Kidney (tissue), 14 donors: Measurements from ENCODE around the gene PIP4K2A. TPM values are rescaled to one million over a fixed set of nuclear protein-coding genes. Genes with fewer than 3 reads are reported as not detected.
A peak's percentile ranks its signal among the peaks of the same experiment; 100 is the strongest.

Experiments used
- DNase-seq, 5 donors: peaks; one replicate each; pipeline ENCODE4 v3.0.0-alpha.2; 2013 to 2020
- FAIRE-seq: peaks from 2 replicates; lab custom pipeline; 2012; peaks lifted over from hg19 to GRCh38; lab: Jason Lieb, UNC
- H3K27ac ChIP-seq, 2 donors: one replicate each; pipeline ENCODE4 v1.7.0; 2013; ENCODE audit warnings: low read depth in 2 of 2, low read length in 2 of 2, inconsistent platforms in 1 of 2
- H3K27me3 ChIP-seq: one replicate; pipeline ENCODE4 v1.7.1; 2013; ENCODE audit warnings: low read length, inconsistent platforms; ENCODE audit not compliant: control insufficient read depth, insufficient read depth
- H3K36me3 ChIP-seq, 3 donors: one replicate each; pipeline versions ENCODE4 v1.7.0 to v1.7.1; 2013; ENCODE audit warnings: low read length in 3 of 3, control low read depth in 1 of 3, inconsistent platforms in 1 of 3; ENCODE audit not compliant: insufficient read depth in 3 of 3, control insufficient read depth in 2 of 3
- H3K4me1 ChIP-seq, 3 donors: one replicate each; pipeline versions ENCODE4 v1.7.0 to v1.7.1; 2013; ENCODE audit warnings: low read length in 3 of 3, inconsistent platforms in 1 of 3, low read depth in 1 of 3; ENCODE audit not compliant: control insufficient read depth in 2 of 3, insufficient read depth in 2 of 3
- H3K4me3 ChIP-seq, 3 donors: one replicate each; pipeline versions ENCODE4 v1.7.0 to v1.8.1; 2013; ENCODE audit warnings: low read length in 3 of 3, control low read depth in 1 of 3, inconsistent platforms in 1 of 3
- H3K9ac ChIP-seq, 3 donors: one replicate each; pipeline versions ENCODE4 v1.7.0 to v1.7.1; 2013; ENCODE audit warnings: low read length in 3 of 3, control low read depth in 1 of 3, inconsistent platforms in 1 of 3
- H3K9me3 ChIP-seq, 3 donors: one replicate each; pipeline versions ENCODE4 v1.7.0 to v1.7.1; 2013; ENCODE audit warnings: low read length in 3 of 3, control low read depth in 1 of 3, inconsistent platforms in 1 of 3; ENCODE audit not compliant: control insufficient read depth in 2 of 3, insufficient read depth in 1 of 3
- intact Hi-C: fragments of 100-400 bp; cut with DNase I; formaldehyde crosslinking; loops from one replicate; pipeline ENCODE4 v1.11.1; 2022
- polyA plus RNA-seq: library from polyadenylated mRNA; stranded (reverse); fragments of 350-450 nt; fragmentation: Illumina TruSeq; extraction: RNeasy Lipid Tissue Mini Kit (QIAGEN cat#74804); gene quantifications from one replicate; pipeline ENCODE4 v1.2.3, GENCODE V29; 2014; ENCODE audit warnings: low read depth, low replicate concordance; ENCODE audit not compliant: insufficient read depth
- total RNA-seq: library from RNA; stranded (reverse); fragmentation: NEBNext Ultra II Directional; extraction: Animal tissue kit (Norgen Biotek cat#: 25700); gene quantifications from one replicate; pipeline ENCODE4 v1.2.1, GENCODE V29; 2021
- TF ChIP-seq, protein P1 (sequence below): IDR thresholded peaks from 3 replicates; pipeline ENCODE4 v1.5.1; 2012; ENCODE audit warnings: mild to moderate bottlenecking, moderate library complexity, borderline replicate concordance; ENCODE audit not compliant: insufficient read depth; ENCODE audit errors: extremely low read depth
- donor health status: control.
- donor health status: control.
- donor health status: control.
- donor health status: control.
- donor health status: control.
- donor health status: DM: yes; HTN: yes; CAD: no.
- donor health status: Normal renal cell carcinoma (clear cell type).

Gene PIP4K2A
- total and polyA plus RNA-seq, 2 donors from 2014 or later, result 12.2 to 54.6 TPM

DNA sequence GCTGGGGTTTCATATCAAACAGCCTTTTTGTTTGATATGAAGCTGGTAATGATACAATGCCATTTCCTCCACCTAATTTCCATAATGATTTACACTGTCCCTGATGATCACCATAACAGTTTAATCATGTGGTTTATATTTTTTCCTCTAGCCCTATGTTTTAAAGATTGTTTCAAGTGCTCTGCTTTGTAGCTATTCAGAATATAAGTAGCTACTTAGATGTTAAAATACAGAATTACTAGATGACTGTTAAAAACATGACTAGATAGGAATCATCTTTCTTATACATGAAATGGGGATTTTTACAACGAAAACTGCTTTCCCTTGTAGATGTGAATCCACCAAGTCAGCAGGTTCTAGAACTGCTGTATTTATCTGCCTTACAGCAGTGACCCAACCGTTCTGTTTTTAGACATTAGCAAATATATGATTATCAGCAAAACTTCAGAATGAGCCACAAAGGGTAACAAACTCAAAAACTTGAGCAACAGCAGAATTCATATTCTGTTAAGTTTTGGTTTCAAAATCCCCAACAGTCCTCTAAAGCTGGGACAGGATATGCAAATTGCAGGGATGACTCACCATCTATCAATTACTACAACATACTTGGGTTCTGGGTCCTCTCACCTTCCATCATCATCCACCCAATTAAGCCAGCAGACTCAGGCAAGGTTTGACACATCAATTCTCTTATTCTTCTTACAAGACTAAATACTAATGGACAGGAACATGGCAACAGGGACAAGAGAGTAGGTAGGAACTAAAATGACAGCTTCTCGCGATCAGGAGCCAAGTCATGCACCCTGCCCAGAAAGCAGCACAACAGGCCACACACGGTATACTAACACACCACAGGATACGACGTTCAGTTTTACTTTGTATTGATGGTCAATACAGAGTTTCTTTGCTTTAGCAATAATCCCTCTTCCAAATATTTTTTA lies 83.9 kb downstream of the PIP4K2A start:
- Histone ChIP-seq H3K36me3 (no peaks in the 10 kb centered on the region), H3K4me1 (peaks cover 3 to 29% (median 20%) of the 10 kb centered on the region in 3 donors), H3K27ac (peak overlapping the region in 1 of 2 donors; percentile 39), H3K27me3 (no peaks in the 10 kb centered on the region), H3K4me3 (no peak overlapping the region), H3K9ac (no peak overlapping the region), H3K9me3 (no peaks in the 10 kb centered on the region)
- TF ChIP-seq, protein P1, sequence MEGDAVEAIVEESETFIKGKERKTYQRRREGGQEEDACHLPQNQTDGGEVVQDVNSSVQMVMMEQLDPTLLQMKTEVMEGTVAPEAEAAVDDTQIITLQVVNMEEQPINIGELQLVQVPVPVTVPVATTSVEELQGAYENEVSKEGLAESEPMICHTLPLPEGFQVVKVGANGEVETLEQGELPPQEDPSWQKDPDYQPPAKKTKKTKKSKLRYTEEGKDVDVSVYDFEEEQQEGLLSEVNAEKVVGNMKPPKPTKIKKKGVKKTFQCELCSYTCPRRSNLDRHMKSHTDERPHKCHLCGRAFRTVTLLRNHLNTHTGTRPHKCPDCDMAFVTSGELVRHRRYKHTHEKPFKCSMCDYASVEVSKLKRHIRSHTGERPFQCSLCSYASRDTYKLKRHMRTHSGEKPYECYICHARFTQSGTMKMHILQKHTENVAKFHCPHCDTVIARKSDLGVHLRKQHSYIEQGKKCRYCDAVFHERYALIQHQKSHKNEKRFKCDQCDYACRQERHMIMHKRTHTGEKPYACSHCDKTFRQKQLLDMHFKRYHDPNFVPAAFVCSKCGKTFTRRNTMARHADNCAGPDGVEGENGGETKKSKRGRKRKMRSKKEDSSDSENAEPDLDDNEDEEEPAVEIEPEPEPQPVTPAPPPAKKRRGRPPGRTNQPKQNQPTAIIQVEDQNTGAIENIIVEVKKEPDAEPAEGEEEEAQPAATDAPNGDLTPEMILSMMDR, result no peak
- intact Hi-C loops, result no loop called here
- DNase-seq (no peak), FAIRE-seq (peak; percentile 3)

DNA sequence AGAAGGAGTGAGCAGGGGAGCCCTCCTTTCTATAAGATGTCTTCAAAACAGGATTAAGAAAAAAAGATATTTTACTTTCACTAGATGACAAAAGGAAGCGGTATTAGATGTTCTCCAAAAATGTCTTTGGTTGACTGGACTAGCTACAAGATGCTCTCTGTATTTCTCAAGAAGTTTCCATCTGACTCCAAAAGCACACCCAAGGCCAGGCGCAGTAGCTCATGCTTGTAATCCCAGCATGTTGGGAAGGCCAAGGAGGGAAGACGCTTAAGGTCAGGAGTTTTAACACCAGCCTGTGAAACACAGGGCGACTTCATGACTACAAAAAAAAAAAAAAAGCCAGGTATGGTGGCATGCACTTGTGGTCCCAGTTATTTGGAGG lies 84.5 kb downstream of the PIP4K2A start:
- FAIRE-seq, result no peak
- TF ChIP-seq, protein P1, result no peak
- peak in 1 of 5 donors; percentile 30 for DNase-seq
- no peaks in the 10 kb centered on the region for H3K36me3 ChIP-seq
- H3K27me3 ChIP-seq, result no peaks in the 10 kb centered on the region
- intact Hi-C loops, result no loop called here
- H3K4me1 ChIP-seq, result peaks cover 3 to 34% (median 20%) of the 10 kb centered on the region in 3 donors
- H3K9ac ChIP-seq, result no peak overlapping the region
- H3K27ac ChIP-seq, result peak overlapping the region in 1 of 2 donors; percentile 39
- H3K9me3 ChIP-seq, result no peaks in the 10 kb centered on the region
- no peak overlapping the region for H3K4me3 ChIP-seq

DNA sequence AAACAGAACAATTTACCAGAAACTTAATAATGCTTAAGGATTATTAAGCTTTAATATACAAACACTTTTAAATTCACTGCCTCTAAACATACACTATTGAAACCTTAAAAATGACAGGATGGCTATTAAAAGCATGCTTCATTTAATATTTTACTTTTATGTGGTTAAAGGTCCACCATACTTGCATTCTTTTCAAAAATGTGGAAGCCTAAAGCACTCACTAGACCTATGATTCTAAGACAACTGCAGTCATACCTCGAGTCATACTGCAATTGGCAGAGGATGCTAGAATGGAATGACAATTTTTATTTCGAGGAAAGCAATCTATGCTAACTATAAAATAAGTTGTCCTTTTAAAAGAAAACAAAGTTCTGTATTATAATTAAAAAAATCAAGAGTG lies 85.3 kb downstream of the PIP4K2A start:
- DNase-seq (no peak), FAIRE-seq (peak; percentile 50)
- no peak overlapping the region for H3K27ac ChIP-seq
- TF ChIP-seq, protein P1, result no peak
- no peak overlapping the region for H3K9ac ChIP-seq
- no peaks in the 10 kb centered on the region for H3K9me3 ChIP-seq
- intact Hi-C loops, result no loop called here
- no peak overlapping the region for H3K4me3 ChIP-seq
- H3K27me3 ChIP-seq, result no peaks in the 10 kb centered on the region
- peaks cover 3 to 40% (median 20%) of the 10 kb centered on the region in 3 donors for H3K4me1 ChIP-seq
- H3K36me3 ChIP-seq, result no peaks in the 10 kb centered on the region
